GM21367 (cell line): ENCODE data around the gene GCM1.

Experiments
- ATAC-seq: cut with Tn5 transposase; IDR thresholded peaks from one replicate; pipeline ENCODE4 v1.9.1; 2021; ENCODE audit not compliant: unreplicated experiment

The GCM1 gene

GRCh38 chr6:53152576-53152975 lies 3.9 kb upstream of the GCM1 start:
- no peak for ATAC-seq

GRCh38 chr6:53151676-53152075 lies 3.0 kb upstream of the GCM1 start:
- no peak for ATAC-seq

- ATAC-seq: no peak
These were observed 3.8 kb downstream of the GCM1 start for GRCh38 chr6:53144802-53145201.

GRCh38 chr6:53143710-53144109 lies 4.9 kb downstream of the GCM1 start:
- no peak for ATAC-seq

- ATAC-seq: no peak
These were observed 5.8 kb downstream of the GCM1 start for GRCh38 chr6:53142810-53143209.

DNA sequence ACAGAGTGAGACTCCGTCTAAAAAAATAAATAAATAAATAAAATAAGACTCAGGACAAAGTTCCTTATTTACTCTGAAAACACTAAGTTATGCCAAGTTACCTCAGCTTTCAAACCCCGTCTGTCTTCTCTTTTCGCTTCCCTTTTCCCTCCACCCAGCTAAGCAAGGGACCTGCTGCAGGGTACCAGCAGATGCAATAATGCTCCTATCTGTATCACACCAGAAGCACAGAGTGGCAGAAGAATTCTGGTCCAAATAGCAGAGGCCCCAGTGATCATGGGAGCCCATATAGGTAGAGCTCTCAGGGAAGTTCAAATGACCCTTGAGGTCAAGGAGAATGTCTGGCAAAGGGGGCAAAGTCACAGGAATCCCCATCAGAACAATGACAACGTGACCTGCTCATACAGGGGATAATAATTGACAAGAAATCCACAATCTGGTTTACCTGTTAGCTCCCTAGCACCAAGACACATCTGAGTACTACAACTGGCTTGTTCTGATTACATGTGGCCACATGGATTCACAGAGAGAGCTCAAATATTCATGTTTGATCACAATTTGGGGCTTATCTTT lies 8.7 kb downstream of the GCM1 start:
- no peak for ATAC-seq

DNA sequence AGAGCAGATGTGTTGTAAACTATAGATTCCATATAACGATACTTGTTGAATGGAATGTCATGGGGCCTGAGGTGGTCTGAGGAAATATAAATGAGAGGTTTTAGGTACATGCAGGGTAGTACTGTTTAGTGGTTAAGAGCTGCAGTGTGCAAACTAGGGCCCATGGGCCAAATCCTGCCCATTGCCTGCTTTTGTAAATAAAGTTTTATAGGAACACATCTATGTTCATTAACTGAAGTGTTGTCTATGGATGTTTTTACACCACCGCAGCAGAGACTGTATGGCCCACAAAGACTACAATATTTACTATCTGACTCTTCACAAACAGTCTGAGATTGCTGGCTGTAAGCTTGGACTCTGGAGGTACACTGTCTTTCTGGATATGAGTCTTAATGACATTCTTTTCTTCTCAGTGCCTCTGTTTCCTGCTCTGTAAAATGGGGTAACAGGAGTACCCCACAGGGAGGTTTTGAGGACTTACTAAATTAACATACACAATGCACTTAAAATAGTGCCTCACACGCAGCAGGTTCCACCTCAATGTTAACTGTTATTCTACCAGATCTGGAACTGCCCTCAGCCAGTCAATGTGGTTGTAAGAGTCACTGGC lies 12.5 kb downstream of the GCM1 start:
- ATAC-seq: no peak

DNA sequence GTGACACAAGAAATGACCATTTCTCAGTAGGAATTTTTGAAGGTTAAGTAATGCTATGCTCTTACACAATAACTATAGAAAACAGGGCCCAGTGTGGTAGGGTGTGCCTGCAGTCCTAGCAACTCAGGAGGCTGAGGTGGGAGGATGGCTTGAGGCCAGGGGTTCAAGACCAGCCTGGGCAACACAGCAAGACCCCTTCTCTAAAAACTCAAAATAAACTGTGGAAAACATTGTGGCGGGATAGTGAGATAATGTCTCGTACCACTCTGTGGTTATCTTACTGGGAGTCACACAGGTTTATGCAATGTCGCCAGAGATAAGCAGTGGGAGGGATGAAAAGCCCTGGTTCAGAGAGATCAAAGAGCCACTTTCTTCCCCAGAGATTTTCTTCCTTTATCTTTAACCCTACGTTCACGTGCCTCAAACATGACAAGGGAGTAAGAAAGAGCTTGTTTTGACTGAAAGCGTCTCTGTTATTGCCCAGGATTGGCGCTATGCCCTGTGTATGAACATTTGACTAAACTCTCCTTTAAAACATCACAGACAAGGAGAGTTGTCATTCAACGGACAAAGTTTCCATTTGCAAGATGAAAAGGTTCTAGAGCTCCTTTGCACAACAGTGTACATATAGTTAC lies 13.9 kb downstream of the GCM1 start:
- no peak for ATAC-seq

GRCh38 chr6:53133961-53134360 lies 14.7 kb downstream of the GCM1 start:
- ATAC-seq: no peak

GRCh38 chr6:53130569-53131290 lies 17.9 kb downstream of the GCM1 start:
- no peak for ATAC-seq

DNA sequence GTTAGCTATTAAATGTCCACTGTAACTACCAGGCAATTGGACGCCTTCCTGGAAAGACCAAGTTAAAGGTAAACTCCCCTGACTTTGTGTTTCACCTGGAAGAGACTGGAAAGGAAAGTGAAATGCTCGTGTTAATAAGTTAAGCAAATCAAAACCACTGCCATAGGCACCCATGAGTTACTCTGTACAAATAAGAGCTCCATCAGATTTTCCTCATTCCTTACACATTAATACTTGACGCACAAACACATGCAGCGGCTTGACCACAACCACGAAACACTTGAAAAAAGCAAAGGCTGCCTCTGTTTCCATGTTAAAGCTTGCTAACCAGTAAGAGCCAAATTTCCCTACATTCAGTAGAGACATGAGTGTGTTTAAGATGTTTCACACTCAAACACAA lies 19.8 kb downstream of the GCM1 start:
- no peak for ATAC-seq

DNA sequence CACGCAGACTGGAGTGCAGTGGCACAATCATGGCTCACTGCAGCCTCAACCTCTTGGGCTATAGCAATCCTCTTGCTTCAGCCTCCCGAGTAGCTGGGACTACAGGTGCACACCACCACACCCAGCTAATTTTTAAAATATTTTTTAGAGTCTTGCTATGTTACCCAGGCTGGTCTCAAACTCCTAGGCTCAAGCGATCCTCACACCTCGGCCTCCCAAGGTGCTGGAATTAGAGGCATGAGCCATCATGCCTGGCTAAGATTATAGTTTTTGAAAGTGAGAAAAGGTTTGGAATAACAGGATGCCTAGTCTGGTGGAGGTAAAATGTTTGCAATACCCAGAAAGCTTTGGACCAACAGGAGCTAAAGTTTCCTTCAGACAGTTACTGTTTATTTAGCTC lies 23.4 kb downstream of the GCM1 start:
- no peak for ATAC-seq

DNA sequence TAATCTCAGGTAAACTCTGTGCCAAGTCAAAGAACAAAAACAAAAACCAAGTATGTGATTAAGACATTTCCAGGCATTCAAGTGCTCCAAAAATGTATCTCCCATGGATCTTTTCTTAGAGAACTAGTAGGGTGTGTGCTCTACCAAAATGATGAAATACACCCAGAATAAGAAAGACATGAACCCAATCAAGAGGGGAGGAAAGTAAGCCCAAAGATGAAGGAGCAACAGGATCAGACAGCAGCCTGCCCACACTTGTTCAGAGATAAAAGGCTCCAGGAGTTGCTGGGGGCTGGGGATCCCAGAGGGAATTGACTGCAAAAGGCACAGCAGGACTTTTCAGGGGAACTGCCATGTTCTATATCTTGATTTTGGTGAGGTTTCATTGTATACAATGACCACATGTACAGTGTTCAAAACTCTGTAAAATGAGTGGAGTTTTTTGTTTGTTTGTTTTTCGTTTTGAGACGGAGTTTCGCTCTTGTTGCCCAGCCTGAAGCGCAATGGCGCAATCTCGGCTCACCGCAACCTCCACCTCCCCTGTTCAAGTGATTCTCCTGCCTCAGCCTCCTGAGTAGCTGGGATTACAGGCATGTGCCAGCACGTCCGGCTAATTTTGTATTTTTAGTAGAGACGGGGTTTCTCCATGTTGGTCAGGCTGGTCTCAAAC lies 24.4 kb downstream of the GCM1 start:
- ATAC-seq: no peak

- no peak for ATAC-seq
These were observed 28.8 kb downstream of the GCM1 start for GRCh38 chr6:53119772-53120409.

- ATAC-seq: no peak
These were observed 29.3 kb downstream of the GCM1 start for GRCh38 chr6:53119349-53119748.

DNA sequence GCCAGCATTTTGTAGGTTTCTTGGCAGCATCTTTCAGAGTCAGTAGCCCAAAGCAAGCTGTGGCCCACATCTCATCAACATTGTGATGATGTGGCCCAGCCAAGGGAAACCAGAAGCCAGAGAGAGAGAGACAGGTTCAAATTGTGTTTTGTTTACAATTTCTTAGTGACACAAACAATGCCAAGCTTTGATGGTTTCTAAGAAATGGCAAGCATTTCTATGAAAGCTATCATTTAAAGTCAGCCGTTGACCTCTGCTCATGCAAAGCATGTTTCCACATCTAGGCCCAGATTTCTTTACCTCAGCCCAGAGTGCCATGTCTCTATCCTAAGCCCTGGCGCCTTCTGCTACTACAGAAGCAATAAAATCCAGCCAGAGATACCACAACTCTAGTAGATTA lies 32.9 kb downstream of the GCM1 start:
- ATAC-seq: no peak

DNA sequence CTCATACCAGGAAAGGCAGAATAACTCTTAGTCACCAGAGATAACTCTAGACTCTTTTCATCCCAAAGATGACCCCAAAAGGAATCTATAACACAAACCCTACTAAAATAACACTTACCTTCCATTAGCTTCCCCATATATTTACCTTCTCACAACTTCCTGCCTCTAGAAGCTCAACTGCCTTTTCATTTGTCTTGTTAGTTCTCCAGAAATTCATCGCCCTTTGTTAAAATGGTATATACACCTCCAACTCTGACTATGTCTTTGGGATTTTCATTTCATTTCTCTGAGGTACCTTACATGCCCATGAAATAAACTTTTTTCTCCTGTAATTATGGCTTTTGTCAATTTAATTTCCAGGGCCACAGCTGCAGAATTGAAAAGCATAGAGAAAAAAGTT lies 33.5 kb downstream of the GCM1 start:
- ATAC-seq: no peak

DNA sequence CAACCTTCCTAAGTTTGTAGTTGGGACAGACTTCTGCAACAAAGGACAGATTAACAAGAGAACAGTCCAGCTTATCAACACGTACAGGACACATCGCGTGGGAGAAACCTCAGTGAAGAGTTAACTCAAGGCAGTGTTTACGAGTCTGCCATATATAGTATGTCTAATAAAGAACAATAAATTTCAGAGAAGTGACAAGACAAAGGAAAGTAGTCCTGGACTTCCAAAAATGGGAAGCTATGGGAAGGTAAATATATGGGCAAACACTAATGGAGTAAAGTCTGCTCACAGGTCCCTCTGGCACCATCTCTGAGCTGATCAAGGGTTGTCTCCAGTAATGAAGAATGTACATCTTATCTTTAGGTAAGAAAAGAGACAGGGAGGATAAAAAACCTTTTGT lies 34.9 kb downstream of the GCM1 start:
- ATAC-seq: no peak

DNA sequence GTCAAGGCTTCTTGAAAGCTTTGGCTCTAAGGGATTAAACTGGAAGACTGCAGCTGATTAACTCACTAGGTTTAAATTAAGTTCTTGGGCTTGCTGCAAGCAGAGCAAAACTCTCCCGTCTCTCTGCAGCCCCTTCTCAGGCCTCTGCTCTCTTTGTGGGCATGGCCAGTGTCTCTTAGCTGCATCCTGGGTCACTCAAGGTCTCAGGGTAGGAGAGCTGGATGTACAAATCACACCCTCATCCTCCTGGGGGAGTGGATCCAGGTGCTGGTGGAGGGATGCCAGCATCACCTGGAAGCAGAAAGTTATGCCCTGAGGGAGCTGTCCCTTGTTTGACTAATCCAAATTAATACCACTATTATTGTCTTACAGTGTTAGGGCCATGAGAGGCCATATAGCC lies 35.8 kb downstream of the GCM1 start:
- ATAC-seq: no peak

DNA sequence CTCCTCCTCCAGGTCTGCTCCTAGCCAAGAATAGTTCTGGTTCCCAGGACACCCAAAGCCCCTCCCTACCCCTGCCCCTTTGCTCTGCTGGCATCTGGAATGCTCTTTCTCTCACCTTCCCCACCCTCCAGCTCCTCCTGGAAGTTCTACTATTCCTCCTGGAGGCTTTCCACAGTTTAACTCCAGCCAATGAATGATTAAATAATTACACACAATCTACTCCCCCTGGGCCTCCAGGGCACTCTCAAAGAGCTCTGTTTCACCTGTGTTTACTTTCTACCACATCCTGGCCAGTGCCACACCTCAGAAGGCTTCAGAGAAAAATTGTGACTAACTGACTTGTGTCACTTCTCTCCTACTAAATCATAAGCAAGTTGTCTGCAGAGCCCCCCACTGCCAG lies 36.2 kb downstream of the GCM1 start:
- no peak for ATAC-seq

DNA sequence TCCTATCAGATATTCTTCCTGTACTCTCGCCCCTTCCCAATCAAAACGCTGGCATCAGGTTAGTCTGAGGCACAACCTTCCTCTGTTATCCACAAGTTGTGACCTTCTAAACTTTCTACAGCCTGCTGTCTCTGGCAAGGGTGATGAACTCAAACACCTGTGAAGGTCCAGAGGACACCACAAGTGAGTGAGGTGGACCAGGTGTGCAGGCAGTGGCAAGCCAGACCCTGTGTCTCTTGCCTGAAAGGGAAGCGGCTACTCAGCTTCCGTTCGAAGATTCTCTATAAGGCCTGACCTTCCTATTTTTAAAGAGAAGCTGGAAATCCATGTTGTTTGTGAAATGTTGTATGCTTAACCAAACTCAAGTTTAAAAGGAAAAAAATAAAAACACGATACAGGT lies 36.8 kb downstream of the GCM1 start:
- no peak for ATAC-seq
